Heart left ventricle (tissue), 13 donors: Measurements from ENCODE around the gene MYBPHL.

Experiments
- CTCF ChIP-seq, 12 donors: fragments of 200-600 bp; sonication (generic) in 4 of 12; IDR thresholded peaks; one replicate each; pipeline versions ENCODE4 v1.5.0 to v1.8.0; 2018 to 2022; ENCODE audit warnings: antibody characterized with exemption in 12 of 12, mild to moderate bottlenecking in 5 of 12
- POLR2A ChIP-seq, 2 donors: fragments of 450-650 bp; IDR thresholded peaks; one replicate each; pipeline ENCODE4 v1.6.1; 2017; ENCODE audit warnings: antibody characterized with exemption in 2 of 2, mild to moderate bottlenecking in 2 of 2, moderate library complexity in 2 of 2
- donor health status: ischemic (EF 13 %, LVEDD 7.1; RV severe dilation, severe dysfunction).
- donor health status: DM: no; HTN: yes; CAD: no.
- donor health status: DM: no; HTN: no; CAD: no.
- donor health status: ischemic (EF 25% LVEDD 6.9; RV normal size, moderate dysfunction).
- donor health status: ischemic (EF 25% LVEDD 5.7; RV mildly dilated, moderate dysfunction).
- donor health status: ischemic (EF 35%, LVEDD 5.7; RV mildly dilated, moderate dysfunction).
- donor health status: nonischemic (EF 11% LVEDD 7.7; RV severe dilation, severe dysfunction).
- donor health status: DM: yes; HTN: yes; CAD: no.
- donor health status: PGD.
- donor health status: ischemic (EF 29% LVEDD 5.4; RV normal size, mild dysfunction).
- donor health status: nonischemic (EF 23%, LVEDD 6.1; RV moderate dilation, normal function).

- TF ChIP-seq CTCF (IDR thresholded peaks at IDR 0.05), result no peak
- no peak for TF ChIP-seq POLR2A (IDR thresholded peaks at IDR 0.05)
Observed at GRCh38 chr1:109306832-109307273, at the start of gene MYBPHL.
